Coronary artery (tissue), 2 donors: ENCODE measurements around the gene AMMECR1.

Experiments
- DNase-seq: peaks from one replicate; pipeline ENCODE4 v3.0.0-alpha.2; 2017; ENCODE audit warnings: low spot score
- H3K27ac ChIP-seq, 2 donors: fragments of 200-600 bp; sonication (generic); one replicate each; pipeline ENCODE4 v1.5.1; 2016 to 2019
- H3K4me3 ChIP-seq: fragments of 200-600 bp; sonication (generic); 2 replicates; pipeline ENCODE4 v1.5.1; 2016; ENCODE audit warnings: mild to moderate bottlenecking, moderate library complexity
- CTCF ChIP-seq: fragments of 200-600 bp; sonication (generic); IDR thresholded peaks from one replicate; pipeline ENCODE4 v1.5.1; 2019; ENCODE audit warnings: antibody characterized with exemption

AMMECR1 gene

GRCh38 chrX:110321081-110321480 lies 3.2 kb upstream of the AMMECR1 start:
- TF ChIP-seq CTCF: no peak
- Histone ChIP-seq H3K4me3 (no peak overlapping the region), H3K27ac (no peak overlapping the region)
- no peak for DNase-seq

- DNase-seq: no peak
- Histone ChIP-seq H3K27ac (no peak overlapping the region), H3K4me3 (no peak overlapping the region)
- no peak for TF ChIP-seq CTCF
These were observed 2.6 kb upstream of the AMMECR1 start for GRCh38 chrX:110320381-110320987.

GRCh38 chrX:110318664-110318968 lies 731 bp upstream of the AMMECR1 start:
- no peak for TF ChIP-seq CTCF
- H3K27ac ChIP-seq: peak overlapping the region in 1 of 2 donors; percentile 88
- DNase-seq: no peak
- H3K4me3 ChIP-seq: peak overlapping the region; percentile 84

DNA sequence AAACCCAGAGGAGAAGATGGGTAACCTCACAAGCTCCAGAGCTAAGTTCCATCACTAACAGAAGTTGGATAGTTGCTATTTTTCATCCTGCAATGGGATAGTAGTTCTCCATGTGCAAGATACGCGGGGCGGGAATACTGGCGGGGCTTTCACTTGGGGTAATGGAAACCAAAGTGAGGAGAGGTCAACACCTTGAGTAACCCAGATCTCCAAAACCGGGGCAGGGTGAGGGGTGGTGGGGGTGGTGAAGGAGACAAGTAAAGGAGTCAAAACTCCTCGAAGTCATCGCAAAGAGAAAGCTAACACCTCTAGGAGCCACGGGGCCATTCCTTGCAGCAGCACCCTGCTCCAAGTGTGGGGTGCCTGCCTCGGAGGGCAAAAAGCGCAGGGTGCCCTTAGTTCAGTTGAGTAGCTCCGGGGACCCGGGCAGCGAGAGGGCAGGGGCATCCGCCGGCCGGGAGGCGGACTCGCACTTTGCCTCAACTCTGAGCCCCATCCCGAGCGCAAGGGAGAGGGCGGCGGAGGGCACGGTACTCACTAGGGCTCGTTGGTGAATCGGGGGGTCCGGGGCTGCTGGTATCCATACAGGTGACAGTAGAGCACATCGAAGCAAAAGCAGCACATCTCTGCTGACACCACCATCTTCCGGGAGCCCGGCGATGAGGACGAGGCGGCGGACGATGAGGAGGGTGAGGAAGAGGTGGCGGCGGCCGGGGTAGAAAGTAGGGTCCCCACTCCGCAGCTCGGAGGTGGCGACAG lies 645 bp downstream of the AMMECR1 start:
- TF ChIP-seq CTCF: no peak
- DNase-seq: no peak
- H3K4me3 ChIP-seq: peak overlapping the region; percentile 84
- peak overlapping the region; percentile 55 to 88 for H3K27ac ChIP-seq

DNA sequence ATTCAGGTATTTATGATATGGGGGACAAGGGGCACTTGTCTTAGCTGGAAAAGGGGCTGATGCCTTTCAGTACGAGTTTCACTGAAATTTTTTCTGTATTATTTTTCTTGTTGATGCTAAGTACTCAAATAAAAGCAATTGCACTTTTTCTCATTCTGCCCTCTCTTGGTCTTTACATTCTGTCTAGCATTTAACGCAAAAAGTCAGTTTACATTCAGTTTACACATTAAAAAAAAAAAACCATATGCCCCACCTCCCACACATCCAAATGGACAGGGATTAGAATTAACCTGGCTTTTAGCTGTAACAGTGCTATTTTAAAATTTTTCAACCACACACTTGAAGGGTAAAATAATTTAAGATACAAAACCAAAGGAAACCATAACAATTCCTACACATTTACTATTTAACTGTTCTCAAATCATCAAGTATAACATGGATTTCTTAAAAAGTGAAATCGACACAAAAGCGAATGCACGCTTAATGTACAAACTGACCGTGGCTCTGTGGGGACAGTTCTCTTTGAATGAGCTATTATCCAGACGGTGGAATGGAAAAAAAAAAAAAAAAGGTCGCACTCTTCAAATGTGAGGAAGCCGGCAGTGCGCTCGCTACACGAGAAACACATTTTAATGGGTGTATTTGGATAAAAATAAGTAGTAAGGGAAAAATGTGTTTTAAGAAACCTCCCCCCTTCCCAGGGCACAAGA lies 1.4 kb downstream of the AMMECR1 start:
- no peak for TF ChIP-seq CTCF
- DNase-seq: no peak
- H3K4me3 ChIP-seq: peak overlapping the region; percentile 84
- no peak overlapping the region for H3K27ac ChIP-seq

DNA sequence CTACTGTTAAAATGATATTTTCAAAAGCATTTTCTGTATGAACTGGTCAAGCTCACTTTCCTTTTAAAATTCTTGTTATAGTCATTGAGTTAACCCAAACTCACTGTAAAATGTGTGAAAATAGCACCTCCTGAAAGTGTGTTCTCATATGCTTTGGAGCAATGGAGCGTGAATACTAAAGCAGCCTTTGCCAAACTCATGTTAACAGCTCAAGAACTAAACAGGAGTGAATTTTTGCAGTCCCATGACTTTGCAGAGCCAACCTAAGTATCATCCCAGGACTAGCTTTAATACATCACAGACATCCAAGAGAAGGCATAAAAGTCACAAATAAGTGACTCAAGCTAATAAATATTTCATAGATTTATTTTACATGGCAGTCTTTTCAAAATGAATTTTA lies 2.3 kb downstream of the AMMECR1 start:
- TF ChIP-seq CTCF: no peak
- H3K27ac ChIP-seq: no peak overlapping the region
- DNase-seq: no peak
- H3K4me3 ChIP-seq: no peak overlapping the region
